GM23248 (cell line): ENCODE measurements around the gene CHD3.

ENCODE experiments used
- EZH2 ChIP-seq: fragments of 200-600 bp; sonication (generic); IDR thresholded peaks from 2 replicates; pipeline ENCODE4 v1.6.1; 2018; ENCODE audit warnings: antibody characterized with exemption, mild to moderate bottlenecking; ENCODE audit not compliant: insufficient read depth, poor library complexity, severe bottlenecking
- EZH2phosphoT487 ChIP-seq: fragments of 200-600 bp; sonication (generic); IDR thresholded peaks from 2 replicates; pipeline ENCODE4 v1.6.1; 2018; ENCODE audit warnings: antibody characterized with exemption, moderate library complexity, mild to moderate bottlenecking, low read depth; ENCODE audit not compliant: insufficient read depth

DNA sequence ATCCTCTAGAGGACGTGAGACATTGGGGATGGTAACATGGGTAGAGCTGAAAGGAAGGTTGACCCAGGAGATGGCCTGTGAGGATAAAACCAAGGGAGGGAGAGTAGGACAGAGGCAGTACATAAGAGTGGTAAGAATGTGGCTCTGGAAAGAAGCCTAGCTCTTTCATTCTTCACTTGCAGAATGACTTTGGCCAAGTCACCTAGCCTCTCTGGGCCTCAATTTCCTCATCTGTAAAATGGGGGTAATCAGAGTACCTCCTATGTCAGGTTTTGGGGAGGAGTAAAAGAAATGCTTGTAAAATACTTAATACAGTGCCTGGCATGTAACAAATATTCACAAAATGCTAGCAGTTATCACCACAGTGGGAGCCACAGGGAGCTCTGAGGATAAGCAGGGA, 47.7 kb upstream of the CHD3 start:
- TF ChIP-seq EZH2phosphoT487 (no peak), EZH2 (no peak)
